GM06990 (cell line): ENCODE results near the gene STOX2.

Experiments used
- DNase-seq: peaks from one replicate; pipeline ENCODE4 v3.0.0-alpha.2; 2011; ENCODE audit not compliant: insufficient read length; ENCODE audit errors: extremely low read depth
- H3K27me3 ChIP-seq: replicated peaks from 2 replicates; pipeline ENCODE4 v1.6.0; 2011; ENCODE audit warnings: low read length; ENCODE audit not compliant: control insufficient read depth, insufficient read depth
- H3K36me3 ChIP-seq: 2 replicates; pipeline ENCODE4 v1.5.1; 2011; ENCODE audit warnings: low read length; ENCODE audit not compliant: control insufficient read depth, insufficient read depth
- H3K4me3 ChIP-seq: replicated peaks from 2 replicates; pipeline ENCODE4 v1.5.1; 2011; ENCODE audit warnings: low read depth, mild to moderate bottlenecking, control low read depth, low read length
- CTCF ChIP-seq: IDR thresholded peaks from 2 replicates; pipeline ENCODE4 v1.5.1; 2011; ENCODE audit warnings: low read length, control low read depth, mild to moderate bottlenecking, inconsistent platforms; ENCODE audit not compliant: insufficient read depth, poor library complexity, severe bottlenecking

STOX2 gene

GRCh38 chr4:183935355-183936005 is 30.4 kb downstream of the STOX2 start:
- DNase-seq = no peak
- TF ChIP-seq CTCF = no peak

GRCh38 chr4:183936047-183936446 is 30.9 kb downstream of the STOX2 start:
- no peaks in the 10 kb centered on the region; the same call in 1 of the 2 replicates for H3K27me3 ChIP-seq
- TF ChIP-seq CTCF = no peak
- H3K4me3 ChIP-seq = no peak overlapping the region
- H3K36me3 ChIP-seq = no peaks in the 10 kb centered on the region
- DNase-seq = no peak

More at GRCh38 chr4:183935355-183936005, 30.4 kb downstream of the STOX2 start:
- H3K36me3 ChIP-seq = no peaks in the 10 kb centered on the region
- H3K4me3 ChIP-seq = no peak overlapping the region
- no peaks in the 10 kb centered on the region; the same call in 1 of the 2 replicates for H3K27me3 ChIP-seq

- H3K4me3 ChIP-seq = no peak overlapping the region
- DNase-seq = no peak
- TF ChIP-seq CTCF = no peak
- no peaks in the 10 kb centered on the region; the same call in 1 of the 2 replicates for H3K27me3 ChIP-seq
- H3K36me3 ChIP-seq = no peaks in the 10 kb centered on the region
Measured at GRCh38 chr4:183936574-183937345, 31.7 kb downstream of the STOX2 start.

GRCh38 chr4:183940864-183941263 is 35.8 kb downstream of the STOX2 start:
- DNase-seq = no peak
- H3K36me3 ChIP-seq = no peaks in the 10 kb centered on the region
- no peak overlapping the region for H3K4me3 ChIP-seq
- TF ChIP-seq CTCF = no peak
- H3K27me3 ChIP-seq = no peaks in the 10 kb centered on the region; the same call in 1 of the 2 replicates

GRCh38 chr4:183941964-183942363 is 36.9 kb downstream of the STOX2 start:
- TF ChIP-seq CTCF = no peak
- Histone ChIP-seq H3K4me3 (no peak overlapping the region), H3K36me3 (no peaks in the 10 kb centered on the region), H3K27me3 (no peaks in the 10 kb centered on the region; the same call in 1 of the 2 replicates)
- no peak for DNase-seq
